ENCODE measurements around the gene COQ9.
"Not testable (repeated sequence)": the region's sequence is repeated elsewhere in the genome, so short reads cannot be mapped to it uniquely, and the experiment has no call there.

Gene COQ9

DNA sequence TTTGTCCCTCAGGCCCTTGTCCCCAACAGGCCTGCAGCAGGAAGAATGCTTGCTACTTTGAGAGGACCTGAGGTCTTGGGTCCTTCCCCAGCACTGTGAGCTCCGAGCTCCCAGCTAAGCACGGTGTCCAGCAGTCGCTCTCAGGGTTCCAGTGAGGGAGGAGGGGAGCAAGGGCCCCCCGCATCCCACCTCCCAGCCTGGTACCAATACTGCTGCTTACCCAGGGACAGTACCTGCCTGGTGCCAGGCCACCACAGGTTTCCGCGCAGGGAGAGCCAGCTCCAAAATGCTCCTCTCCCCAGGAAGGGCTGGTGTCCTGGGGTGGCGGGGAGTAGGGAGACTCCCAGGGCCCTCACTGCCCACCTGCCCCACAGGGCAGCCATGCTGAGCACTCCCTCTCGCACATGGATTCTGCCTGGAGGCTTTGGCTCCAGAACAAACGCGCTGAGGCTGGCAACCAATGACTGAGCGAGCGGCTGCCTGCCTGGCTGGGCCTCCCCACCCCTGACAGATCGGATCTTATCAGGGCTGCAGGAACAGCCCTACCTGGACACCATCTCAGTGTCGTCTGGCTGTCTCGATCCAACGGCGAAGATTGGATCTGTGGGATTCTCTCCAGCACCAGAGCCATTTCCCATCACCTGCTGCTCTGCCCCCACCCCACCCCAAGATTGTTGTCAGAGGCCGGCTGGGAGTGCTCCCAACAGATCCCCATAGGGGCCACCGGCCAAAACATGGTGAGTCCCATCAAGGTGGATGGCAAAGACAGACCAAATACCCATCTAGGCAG lies 36.6 kb downstream of the COQ9 start:
- peaks cover 28% of the 10 kb centered on the region for H3K4me1 Mint-ChIP-seq (ENCODE audit: low read depth)
- no peak overlapping the region for H3K27ac Mint-ChIP-seq
- H3K36me3 Mint-ChIP-seq (ENCODE audit: low read depth) = no peaks in the 10 kb centered on the region
- no peaks in the 10 kb centered on the region for H3K9me3 Mint-ChIP-seq
- H3K4me3 Mint-ChIP-seq = no peak overlapping the region
- H3K27me3 Mint-ChIP-seq = no peaks in the 10 kb centered on the region

DNA sequence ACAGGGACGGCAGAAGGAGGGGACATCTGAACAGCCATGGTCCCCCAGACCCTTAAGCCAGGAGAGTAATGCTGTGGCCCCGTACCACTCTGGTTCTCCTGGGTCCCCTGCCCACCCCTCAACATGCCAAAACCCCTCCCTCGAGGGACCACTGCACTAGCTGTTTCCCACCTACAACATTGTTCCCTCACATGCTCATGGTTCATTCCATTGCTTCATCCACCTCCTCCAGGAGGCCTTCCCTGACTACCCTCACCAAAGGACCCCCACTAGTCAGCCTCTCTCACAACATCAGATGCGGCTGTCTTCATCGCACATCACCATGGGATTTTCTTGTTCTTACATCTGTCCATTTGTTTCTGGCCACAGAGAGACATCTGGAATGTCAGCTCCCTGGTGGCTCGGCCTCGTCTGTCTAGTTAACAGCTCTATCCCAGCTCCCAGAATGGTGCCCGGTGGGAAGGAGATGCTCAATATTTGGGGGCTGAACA lies 37.3 kb downstream of the COQ9 start:
- Mint-ChIP-seq H3K9me3 (no peaks in the 10 kb centered on the region), H3K4me3 (no peak overlapping the region), H3K27me3 (no peaks in the 10 kb centered on the region), H3K27ac (no peak overlapping the region), H3K36me3 (ENCODE audit: low read depth) (no peaks in the 10 kb centered on the region), H3K4me1 (ENCODE audit: low read depth) (peaks cover 25% of the 10 kb centered on the region)

- Mint-ChIP-seq H3K4me1 (ENCODE audit: low read depth) (peaks cover 25% of the 10 kb centered on the region), H3K9me3 (no peaks in the 10 kb centered on the region), H3K27ac (peak overlapping the region; percentile 34), H3K4me3 (peak overlapping the region; percentile 80), H3K27me3 (no peaks in the 10 kb centered on the region), H3K36me3 (ENCODE audit: low read depth) (no peaks in the 10 kb centered on the region)
These were observed 38.0 kb downstream of the COQ9 start for GRCh38 chr16:57485091-57485915.

DNA sequence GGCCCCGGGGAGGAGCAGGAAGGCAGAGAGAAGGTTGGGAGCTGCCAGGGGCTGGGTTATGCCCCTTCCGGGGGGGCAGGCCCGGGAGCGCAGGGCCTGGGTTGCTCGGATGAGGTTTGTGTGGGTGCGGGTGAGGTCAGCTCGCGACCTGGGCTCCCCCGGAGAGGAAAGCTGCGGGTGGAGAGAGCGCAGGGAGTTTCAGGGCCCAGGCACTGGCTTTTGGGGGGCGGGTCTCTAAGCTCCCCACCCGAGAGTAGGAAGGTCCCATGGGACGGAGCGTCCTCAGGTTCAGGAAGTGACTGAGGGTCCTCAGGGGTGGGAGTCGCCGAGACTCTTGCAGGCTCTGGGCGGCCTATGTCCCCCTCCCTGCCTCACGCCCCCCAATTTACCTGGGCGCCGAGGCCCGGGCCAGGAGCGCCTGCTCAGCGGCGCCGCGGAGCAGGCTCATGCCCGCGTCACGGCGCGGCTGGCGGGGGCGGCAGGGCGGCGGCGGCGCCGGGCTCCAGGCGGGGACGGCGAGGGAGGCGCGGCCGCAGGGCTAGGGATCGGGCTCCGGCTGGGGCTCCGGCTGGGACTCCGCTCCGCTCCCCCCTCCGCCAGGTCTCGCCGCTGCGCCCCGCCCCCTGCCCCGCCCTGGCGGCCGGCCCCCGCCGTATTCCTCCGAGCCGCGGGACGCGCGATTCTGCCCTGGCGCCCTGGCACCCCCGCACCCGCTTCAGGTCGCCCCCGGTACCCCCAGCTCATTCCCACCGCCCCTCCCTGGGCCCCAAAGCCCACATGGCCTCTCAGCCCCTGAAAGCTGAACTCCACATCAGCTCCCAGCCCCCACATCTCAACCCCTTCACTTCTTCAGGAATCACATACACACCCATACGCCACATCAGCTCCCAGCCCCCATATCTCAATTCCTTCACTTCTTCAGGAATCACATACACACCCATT lies 38.9 kb downstream of the COQ9 start, which contains the start of gene DOK4:
Gene DOK4, minus strand, starts transcription at position 578 of the 942 bp plus-strand sequence. CDS start 6,986 bp downstream, outside the sequence.
- Mint-ChIP-seq H3K4me1 (ENCODE audit: low read depth) (peaks cover 25% of the 10 kb centered on the region), H3K4me3 (peak within 1 kb of the TSS; percentile 80), H3K27me3 (no peaks in the 10 kb centered on the region), H3K27ac (peak within 1 kb of the TSS; percentile 77), H3K36me3 (ENCODE audit: low read depth) (no peaks in the 10 kb centered on the region), H3K9me3 (no peaks in the 10 kb centered on the region)

DNA sequence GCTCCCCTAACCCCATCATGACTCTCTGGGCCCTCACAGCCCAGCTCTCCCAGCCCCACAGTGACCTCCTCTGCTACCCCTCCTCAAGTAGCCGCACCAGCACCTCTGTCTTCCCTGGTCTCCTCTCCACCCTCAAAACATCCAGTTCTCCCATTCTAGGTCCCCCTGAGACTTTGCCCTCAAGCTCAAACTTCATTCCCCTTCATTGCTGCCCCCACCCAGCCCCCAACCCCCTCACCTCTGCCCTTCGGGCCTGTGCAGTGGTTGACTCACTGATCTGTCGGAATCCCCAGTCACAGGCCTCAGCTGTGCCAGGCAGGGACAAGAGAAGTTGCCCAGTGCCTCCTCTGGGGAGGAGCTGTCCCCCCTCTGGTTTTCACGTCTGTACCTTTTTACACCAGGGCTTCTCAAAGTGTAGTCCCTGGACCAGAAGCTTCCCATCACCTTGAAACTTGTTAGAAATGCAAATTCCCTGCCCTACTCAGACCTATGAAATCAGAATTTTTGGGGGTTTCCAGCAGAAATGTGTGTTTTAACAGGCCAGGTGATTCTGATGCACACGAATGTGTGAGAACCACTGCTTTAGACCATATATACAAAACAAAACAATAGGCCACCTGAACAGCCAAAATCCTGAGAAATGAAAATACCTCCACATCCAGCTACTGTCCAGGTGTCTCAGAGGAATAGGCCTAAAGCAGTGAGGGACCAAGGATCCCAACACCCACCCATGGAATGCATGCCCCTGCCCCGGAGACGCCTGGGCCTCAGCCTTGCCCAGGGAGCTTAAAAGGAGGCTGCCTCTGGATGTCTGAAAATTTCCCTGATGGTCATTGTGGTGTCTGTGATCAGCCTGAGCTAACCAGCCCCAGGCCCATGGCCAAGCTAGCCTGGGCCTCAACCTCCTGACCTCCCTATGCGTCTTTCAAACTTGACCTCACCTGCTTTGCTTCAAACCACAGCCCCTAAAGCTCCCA lies 39.9 kb downstream of the COQ9 start:
- H3K36me3 Mint-ChIP-seq (ENCODE audit: low read depth) = no peaks in the 10 kb centered on the region
- H3K27ac Mint-ChIP-seq = peak overlapping the region; percentile 77
- H3K4me1 Mint-ChIP-seq (ENCODE audit: low read depth) = peaks cover 25% of the 10 kb centered on the region
- H3K27me3 Mint-ChIP-seq = no peaks in the 10 kb centered on the region
- no peaks in the 10 kb centered on the region for H3K9me3 Mint-ChIP-seq
- H3K4me3 Mint-ChIP-seq = peak overlapping the region; percentile 78

DNA sequence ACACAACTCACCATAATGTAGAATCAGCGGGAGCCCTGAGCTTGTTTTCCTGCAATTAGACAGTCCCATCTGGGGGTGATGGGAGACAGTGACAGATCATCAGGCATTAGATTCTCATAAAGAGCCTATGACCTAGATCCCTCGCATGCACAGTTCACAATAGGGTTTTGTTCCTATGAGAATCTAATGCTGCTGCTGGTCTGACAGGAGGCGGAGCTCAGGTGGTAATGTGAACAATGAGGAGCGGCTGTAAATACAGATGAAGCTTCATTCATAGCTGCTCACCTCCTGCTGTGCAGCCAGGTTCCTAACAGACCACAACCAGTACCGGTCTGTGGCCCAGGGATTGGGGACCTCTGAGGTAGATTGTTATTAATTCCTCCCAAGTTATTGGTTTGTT lies 42.0 kb downstream of the COQ9 start:
- no peaks in the 10 kb centered on the region for H3K36me3 Mint-ChIP-seq (ENCODE audit: low read depth)
- H3K27ac Mint-ChIP-seq = no peak overlapping the region
- no peaks in the 10 kb centered on the region for H3K27me3 Mint-ChIP-seq
- H3K4me3 Mint-ChIP-seq = no peak overlapping the region
- no peaks in the 10 kb centered on the region for H3K9me3 Mint-ChIP-seq
- peaks cover 25% of the 10 kb centered on the region for H3K4me1 Mint-ChIP-seq (ENCODE audit: low read depth)

GRCh38 chr16:57493767-57494166 lies 46.5 kb downstream of the COQ9 start:
- no peaks in the 10 kb centered on the region for H3K4me1 Mint-ChIP-seq (ENCODE audit: low read depth)
- H3K27me3 Mint-ChIP-seq = no peaks in the 10 kb centered on the region
- no peaks in the 10 kb centered on the region for H3K9me3 Mint-ChIP-seq
- H3K36me3 Mint-ChIP-seq (ENCODE audit: low read depth) = no peaks in the 10 kb centered on the region
- no peak overlapping the region for H3K27ac Mint-ChIP-seq
- H3K4me3 Mint-ChIP-seq = no peak overlapping the region

DNA sequence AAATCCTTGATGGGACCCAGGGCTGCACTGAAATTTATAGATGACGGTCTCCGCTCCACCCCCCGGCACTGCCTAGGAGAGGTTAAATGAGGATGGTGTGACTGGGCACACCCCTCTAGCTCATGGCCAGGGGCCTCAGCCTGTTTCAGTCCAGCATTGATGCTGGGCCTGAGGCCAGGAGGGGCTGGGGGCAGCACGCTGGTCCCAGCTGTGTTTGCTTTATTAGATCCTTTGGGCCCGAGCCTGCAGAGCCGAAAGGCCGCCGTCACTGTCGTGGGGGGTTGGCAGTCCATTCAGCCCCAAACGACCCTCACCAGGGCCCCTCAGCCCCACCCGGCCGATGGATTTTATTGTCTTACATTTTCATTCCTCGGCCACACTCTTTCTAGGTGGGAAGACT lies 49.8 kb downstream of the COQ9 start:
- H3K4me1 Mint-ChIP-seq (ENCODE audit: low read depth) = no peaks in the 10 kb centered on the region
- no peaks in the 10 kb centered on the region for H3K27me3 Mint-ChIP-seq
- no peaks in the 10 kb centered on the region for H3K9me3 Mint-ChIP-seq
- no peak overlapping the region for H3K4me3 Mint-ChIP-seq
- no peaks in the 10 kb centered on the region for H3K36me3 Mint-ChIP-seq (ENCODE audit: low read depth)
- H3K27ac Mint-ChIP-seq = no peak overlapping the region

DNA sequence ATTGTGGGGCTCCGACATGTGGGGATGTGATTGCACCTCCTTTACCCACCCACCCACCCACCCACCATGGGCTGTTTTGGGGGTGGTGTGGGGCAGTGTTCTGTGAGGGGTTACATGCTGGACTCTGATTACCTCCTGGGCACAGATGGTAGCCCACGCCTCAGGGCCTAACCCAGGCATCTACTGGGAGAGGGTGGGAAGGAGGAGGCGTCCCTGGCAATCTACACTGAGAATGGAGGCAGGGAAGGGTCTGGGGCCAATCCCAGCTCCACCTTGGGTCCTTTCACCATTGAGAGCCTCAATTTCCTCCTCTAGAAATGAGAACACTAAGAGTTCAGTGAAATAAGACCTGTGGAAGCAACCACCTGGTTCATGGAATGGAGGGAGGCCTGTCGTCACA lies 50.8 kb downstream of the COQ9 start:
- Mint-ChIP-seq H3K36me3 (ENCODE audit: low read depth) (no peaks in the 10 kb centered on the region), H3K4me3 (no peak overlapping the region), H3K4me1 (ENCODE audit: low read depth) (no peaks in the 10 kb centered on the region), H3K27me3 (no peaks in the 10 kb centered on the region), H3K9me3 (no peaks in the 10 kb centered on the region), H3K27ac (no peak overlapping the region)

- H3K27me3 Mint-ChIP-seq; H3K4me3 Mint-ChIP-seq; H3K36me3 Mint-ChIP-seq (ENCODE audit: low read depth); H3K9me3 Mint-ChIP-seq; H3K27ac Mint-ChIP-seq; H3K4me1 Mint-ChIP-seq (ENCODE audit: low read depth): not testable (repeated sequence)
These were observed 52.7 kb downstream of the COQ9 start for GRCh38 chr16:57499941-57500340.

- no peaks in the 10 kb centered on the region for H3K9me3 Mint-ChIP-seq
- no peak overlapping the region for H3K4me3 Mint-ChIP-seq
- no peaks in the 10 kb centered on the region for H3K4me1 Mint-ChIP-seq (ENCODE audit: low read depth)
- no peaks in the 10 kb centered on the region for H3K36me3 Mint-ChIP-seq (ENCODE audit: low read depth)
- H3K27ac Mint-ChIP-seq = peak overlapping the region; percentile 7
- no peaks in the 10 kb centered on the region for H3K27me3 Mint-ChIP-seq
These were observed 53.4 kb downstream of the COQ9 start for GRCh38 chr16:57500578-57501111.

DNA sequence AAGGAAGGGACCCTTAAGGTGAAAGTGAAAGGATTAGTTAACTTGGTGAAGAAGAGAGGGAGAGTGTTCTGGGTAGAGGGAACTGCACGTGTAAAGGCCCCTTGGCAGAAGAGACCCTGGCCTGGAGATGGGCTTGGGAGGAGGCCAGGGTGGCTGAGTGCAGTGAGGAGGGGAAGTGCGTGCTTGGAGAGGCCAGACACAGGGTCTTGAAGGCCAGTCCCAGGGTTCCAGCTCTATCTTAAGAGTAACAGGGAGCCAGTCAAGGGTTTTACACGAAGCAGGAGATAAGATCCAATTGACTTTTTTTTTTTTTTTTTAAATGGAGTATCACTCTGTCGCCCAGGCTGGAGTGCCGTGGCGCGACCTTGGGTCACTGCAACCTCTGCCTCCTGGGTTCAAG lies 54.2 kb downstream of the COQ9 start:
- no peaks in the 10 kb centered on the region for H3K36me3 Mint-ChIP-seq (ENCODE audit: low read depth)
- H3K4me1 Mint-ChIP-seq (ENCODE audit: low read depth) = no peaks in the 10 kb centered on the region
- no peak overlapping the region for H3K4me3 Mint-ChIP-seq
- no peaks in the 10 kb centered on the region for H3K9me3 Mint-ChIP-seq
- no peaks in the 10 kb centered on the region for H3K27me3 Mint-ChIP-seq
- no peak overlapping the region for H3K27ac Mint-ChIP-seq

- Mint-ChIP-seq H3K4me3 (no peak overlapping the region), H3K27me3 (no peaks in the 10 kb centered on the region), H3K27ac (no peak overlapping the region), H3K36me3 (ENCODE audit: low read depth) (no peaks in the 10 kb centered on the region), H3K4me1 (ENCODE audit: low read depth) (no peaks in the 10 kb centered on the region), H3K9me3 (no peaks in the 10 kb centered on the region)
These were observed 54.9 kb downstream of the COQ9 start for GRCh38 chr16:57502048-57502775.

Measured in stimulated activated naive CD8-positive, alpha-beta T cell treated with anti-CD3 and anti-CD28 coated beads, Interleukin-15, Interleukin-2, amounts not matched to agents 100 ng/mL and 50 ng/mL, for 24 hours (primary cell).